Dedifferentiated amniotic fluid mesenchymal stem cell (primary cell): Measurements from ENCODE around the gene DNMT3A.
"Not testable (repeated sequence)": the region's sequence is repeated elsewhere in the genome, so short reads cannot be mapped to it uniquely, and the experiment has no call there.

Experiments used
- DNase-seq: peaks from one replicate; pipeline ENCODE4 v3.0.0-alpha.2; 2016; ENCODE audit errors: extremely low spot score

The DNMT3A gene

GRCh38 chr2:25283921-25284320, 57.8 kb downstream of the DNMT3A start:
- no peak for DNase-seq

GRCh38 chr2:25281941-25282340, 59.8 kb downstream of the DNMT3A start:
- DNase-seq = no peak

- DNase-seq = no peak
These were observed 60.2 kb downstream of the DNMT3A start for GRCh38 chr2:25281522-25281921.

GRCh38 chr2:25280051-25280687, 61.6 kb downstream of the DNMT3A start:
- no peak for DNase-seq

- DNase-seq = no peak
These were observed 62.6 kb downstream of the DNMT3A start for GRCh38 chr2:25279091-25279651.

GRCh38 chr2:25276569-25277465, 64.9 kb downstream of the DNMT3A start:
- DNase-seq = no peak

- no peak for DNase-seq
These were observed 66.2 kb downstream of the DNMT3A start for GRCh38 chr2:25275575-25275965.

- no peak for DNase-seq
These were observed 66.7 kb downstream of the DNMT3A start for GRCh38 chr2:25274868-25275574.

GRCh38 chr2:25273985-25274535, 67.7 kb downstream of the DNMT3A start:
- DNase-seq = no peak

GRCh38 chr2:25272705-25273104, 69.0 kb downstream of the DNMT3A start:
- not testable (repeated sequence) for DNase-seq

- DNase-seq = no peak
These were observed 71.7 kb downstream of the DNMT3A start for GRCh38 chr2:25270061-25270460.

GRCh38 chr2:25269233-25269632, 72.5 kb downstream of the DNMT3A start:
- no peak for DNase-seq

- DNase-seq = no peak
These were observed 73.6 kb downstream of the DNMT3A start for GRCh38 chr2:25268139-25268538.

GRCh38 chr2:25266399-25266798, 75.3 kb downstream of the DNMT3A start:
- DNase-seq = no peak

GRCh38 chr2:25265802-25266201, 75.9 kb downstream of the DNMT3A start:
- DNase-seq = no peak

- DNase-seq = no peak
These were observed 76.7 kb downstream of the DNMT3A start for GRCh38 chr2:25265001-25265400.

- no peak for DNase-seq
These were observed 79.4 kb downstream of the DNMT3A start for GRCh38 chr2:25262288-25262687.

GRCh38 chr2:25259737-25260124, 82.0 kb downstream of the DNMT3A start:
- DNase-seq = no peak

GRCh38 chr2:25258847-25259736, 82.6 kb downstream of the DNMT3A start:
- DNase-seq = no peak

GRCh38 chr2:25257931-25258846, 83.5 kb downstream of the DNMT3A start:
- no peak for DNase-seq
